IMR-90 (cell line): Measurements from ENCODE around the gene MUC21. TPM values are rescaled to one million over a fixed set of nuclear protein-coding genes. Genes with fewer than 3 reads are reported as not detected.
A peak's percentile ranks its signal among the peaks of the same experiment; 100 is the strongest.

Source experiments
- ATAC-seq: fragments of 200-7000 bp; cut with Tn5 transposase; 2 replicates; pipeline ENCODE4 v1.9.1; 2020; ENCODE audit warnings: low read depth, mild to moderate bottlenecking, moderate library complexity
- BruUV-seq: library from RNA; stranded (reverse); fragments of 400-500 nt; replicated peaks from 2 replicates; lab custom pipeline; 2021; lab: Mats Ljungman, UMichigan
- CTCF ChIA-PET: fragments of 300-600 bp; formaldehyde crosslinking; extraction: SDS; loops from one replicate; lab custom pipeline; 2021; ENCODE audit warnings: antibody characterized with exemption; lab: Yijun Ruan, JAX
- POLR2A ChIA-PET: fragments of 300-600 bp; sonication (Branson Sonifier 250); formaldehyde crosslinking; loops from one replicate; lab custom pipeline; 2022; ENCODE audit warnings: antibody characterized with exemption; ENCODE audit not compliant: unreplicated experiment; lab: Charles Lee
- DNase-seq: peaks from one replicate; pipeline ENCODE4 v3.0.0; 2013
- H2AFZ ChIP-seq: replicated peaks from 2 replicates; pipeline ENCODE3; 2013; ENCODE audit warnings: low read length, mild to moderate bottlenecking; ENCODE audit not compliant: poor library complexity
- H2AK5ac ChIP-seq: 2 replicates; pipeline ENCODE4 v1.6.1; 2013; ENCODE audit warnings: low read depth, low read length, inconsistent platforms
- H2AK9ac ChIP-seq: replicated peaks from 2 replicates; pipeline ENCODE3; 2013; ENCODE audit warnings: mild to moderate bottlenecking, low read depth, low read length, moderate library complexity; ENCODE audit not compliant: poor library complexity
- H2BK120ac ChIP-seq: 2 replicates; pipeline ENCODE4 v1.6.1; 2013; ENCODE audit warnings: low read depth, low read length, inconsistent platforms
- H2BK15ac ChIP-seq: 3 replicates; pipeline ENCODE4 v1.6.1; 2013; ENCODE audit warnings: low read depth, low read length, inconsistent platforms
- H2BK20ac ChIP-seq: 2 replicates; pipeline ENCODE4 v1.6.1; 2013; ENCODE audit warnings: low read depth, mild to moderate bottlenecking, inconsistent platforms, low read length, moderate library complexity
- H2BK5ac ChIP-seq: 2 replicates; pipeline ENCODE4 v1.6.1; 2013; ENCODE audit warnings: mild to moderate bottlenecking, low read depth, low read length, inconsistent platforms; ENCODE audit not compliant: poor library complexity, severe bottlenecking
- H3K14ac ChIP-seq: replicated peaks from 2 replicates; pipeline ENCODE4 v1.6.1; 2013; ENCODE audit warnings: low read depth, low read length, inconsistent platforms
- H3K18ac ChIP-seq: 2 replicates; pipeline ENCODE4 v1.6.1; 2013; ENCODE audit warnings: low read depth, low read length, control low read depth
- H3K23ac ChIP-seq: 2 replicates; pipeline ENCODE4 v1.6.1; 2013; ENCODE audit warnings: low read depth, low read length, inconsistent platforms
- H3K27ac ChIP-seq: 2 replicates; pipeline ENCODE4 v1.5.1; 2013; ENCODE audit warnings: mild to moderate bottlenecking, control low read depth, low read length; ENCODE audit not compliant: insufficient read depth
- H3K27me3 ChIP-seq: 2 replicates; pipeline ENCODE4 v1.6.1; 2013; ENCODE audit warnings: low read length; ENCODE audit not compliant: control insufficient read depth, insufficient read depth
- H3K36me3 ChIP-seq: 2 replicates; pipeline ENCODE4 v1.6.1; 2013; ENCODE audit warnings: low read length, mixed read lengths; ENCODE audit not compliant: control insufficient read depth, insufficient read depth
- H3K4ac ChIP-seq: 2 replicates; pipeline ENCODE4 v1.6.1; 2013; ENCODE audit warnings: low read depth, low read length, inconsistent platforms
- H3K4me1 ChIP-seq: 2 replicates; pipeline ENCODE4 v1.6.1; 2013; ENCODE audit warnings: low read length, mixed read lengths; ENCODE audit not compliant: control insufficient read depth, insufficient read depth
- H3K4me2 ChIP-seq: 2 replicates; pipeline ENCODE4 v1.6.1; 2013; ENCODE audit warnings: low read depth, mild to moderate bottlenecking, control low read depth, low read length, moderate library complexity
- H3K4me3 ChIP-seq: 2 replicates; pipeline ENCODE4 v1.5.1; 2013; ENCODE audit warnings: low read depth, mild to moderate bottlenecking, control low read depth, low read length, moderate library complexity; ENCODE audit not compliant: insufficient read depth
- H3K56ac ChIP-seq: 2 replicates; pipeline ENCODE4 v1.6.1; 2013; ENCODE audit warnings: low read length, inconsistent platforms; ENCODE audit not compliant: insufficient read depth; ENCODE audit errors: extremely low read depth
- H3K79me1 ChIP-seq, 2 experiments: 2 replicates each; pipeline ENCODE4 v1.6.1; 2013; ENCODE audit warnings: low read length in 2 of 2, inconsistent platforms in 1 of 2, low read depth in 1 of 2
- H3K9ac ChIP-seq: 2 replicates; pipeline ENCODE4 v1.6.1; 2013; ENCODE audit warnings: low read depth, low read length, control low read depth
- H3K9me1 ChIP-seq: 2 replicates; pipeline ENCODE4 v1.6.1; 2013; ENCODE audit warnings: low read length, inconsistent platforms; ENCODE audit not compliant: insufficient read depth
- H3K9me3 ChIP-seq: 2 replicates; pipeline ENCODE4 v1.6.1; 2013; ENCODE audit warnings: low read length; ENCODE audit not compliant: control insufficient read depth, insufficient read depth
- H4K20me1 ChIP-seq: 2 replicates; pipeline ENCODE4 v1.6.1; 2013; ENCODE audit warnings: low read length, inconsistent platforms; ENCODE audit not compliant: insufficient read depth
- H4K5ac ChIP-seq: 2 replicates; pipeline ENCODE4 v1.6.1; 2013; ENCODE audit warnings: mild to moderate bottlenecking, low read depth, low read length, control low read depth
- H4K8ac ChIP-seq, 2 experiments: 2 replicates each; pipeline ENCODE4 v1.6.1; 2013; ENCODE audit warnings: low read depth in 2 of 2, low read length in 2 of 2, control low read depth in 1 of 2, inconsistent platforms in 1 of 2
- H4K91ac ChIP-seq: 2 replicates; pipeline ENCODE4 v1.6.1; 2013; ENCODE audit warnings: low read depth, low read length, inconsistent platforms; ENCODE audit not compliant: insufficient read depth
- BHLHE40 ChIP-seq: fragments of 150-350 bp; IDR thresholded peaks from 2 replicates; pipeline ENCODE4 v1.6.1; 2016; ENCODE audit warnings: mild to moderate bottlenecking, low read depth, low read length
- CEBPB ChIP-seq: IDR thresholded peaks from 2 replicates; pipeline ENCODE4 v1.6.1; 2012; ENCODE audit warnings: low read depth, low read length, improper control_type of control experiment
- FOS ChIP-seq: fragments of 150-350 bp; IDR thresholded peaks from 2 replicates; pipeline ENCODE4 v1.6.1; 2016; ENCODE audit warnings: low read depth, low read length
- MAFK ChIP-seq: IDR thresholded peaks from 2 replicates; pipeline ENCODE4 v1.6.1; 2012; ENCODE audit warnings: low read depth, low read length, improper control_type of control experiment
- MAZ ChIP-seq: IDR thresholded peaks from 2 replicates; pipeline ENCODE4 v1.6.1; 2012; ENCODE audit warnings: low read depth, mild to moderate bottlenecking, low read length, improper control_type of control experiment, moderate library complexity, borderline replicate concordance
- MXI1 ChIP-seq: IDR thresholded peaks from 2 replicates; pipeline ENCODE4 v1.6.1; 2012; ENCODE audit warnings: low read depth, mild to moderate bottlenecking, low read length, moderate library complexity, borderline replicate concordance
- POLR2A ChIP-seq: IDR thresholded peaks from 2 replicates; pipeline ENCODE4 v1.6.1; 2012; ENCODE audit warnings: mild to moderate bottlenecking, low read depth, low read length
- RAD21 ChIP-seq: IDR thresholded peaks from 2 replicates; pipeline ENCODE4 v1.6.1; 2012; ENCODE audit warnings: low read length, improper control_type of control experiment
- RCOR1 ChIP-seq: IDR thresholded peaks from 2 replicates; pipeline ENCODE4 v1.6.1; 2012; ENCODE audit warnings: mild to moderate bottlenecking, low read length, improper control_type of control experiment; ENCODE audit not compliant: insufficient replicate concordance
- RFX5 ChIP-seq: IDR thresholded peaks from 2 replicates; pipeline ENCODE4 v1.8.0; 2012; ENCODE audit warnings: low read depth, mild to moderate bottlenecking, low read length, moderate library complexity
- SMC3 ChIP-seq: fragments of 150-350 bp; IDR thresholded peaks from 2 replicates; pipeline ENCODE4 v1.6.1; 2016; ENCODE audit warnings: low read depth, mild to moderate bottlenecking, antibody characterized with exemption, low read length, moderate library complexity
- WGBS, 2 experiments: methylation state at CpG; one replicate each; pipeline versions ENCODE4 v1.1.5 to v1.1.7; 2013; ENCODE audit warnings: missing lambda C conversion rate in 2 of 2; ENCODE audit not compliant: insufficient read length in 1 of 2; ENCODE audit errors: extremely low coverage in 2 of 2; 5-methylcytosine and 5-hydroxymethylcytosine counted together
- dilution Hi-C: fragments of 300-500 bp; cut with HindIII; formaldehyde crosslinking; loops from one replicate; pipeline ENCODE4 v1.14.3; 2018; ENCODE audit warnings: low sequenced_read_pairs; ENCODE audit not compliant: unreplicated experiment
- in situ Hi-C: fragments of 300-500 bp; cut with MboI; formaldehyde crosslinking; loops from 3 replicates; pipeline ENCODE4 v1.14.3; 2019; ENCODE audit warnings: low sequenced_read_pairs, inconsistent platforms, mixed read lengths
- intact Hi-C: fragments of 100-400 bp; cut with micrococcal nuclease; formaldehyde crosslinking; loops from 2 replicates; pipeline ENCODE4 v1.10.0; 2022
- polyA plus RNA-seq, 3 experiments: library from polyadenylated mRNA; depleted of rRNA; stranded (reverse); fragments of >200 nt; gene quantifications; 2 replicates each; pipeline ENCODE4 v1.2.3, GENCODE V29; 2012; ENCODE audit warnings: low replicate concordance in 1 of 3
- total RNA-seq: library from RNA; depleted of rRNA; stranded (reverse); fragments of >200 nt; gene quantifications from 2 replicates; pipeline ENCODE4 v1.2.3, GENCODE V29; 2012
- TF ChIP-seq, protein P1 (sequence below): conservative IDR thresholded peaks from 2 replicates; pipeline ENCODE4 v1.5.1; 2012; ENCODE audit warnings: mild to moderate bottlenecking, low read depth, low read length, improper control_type of control experiment
- TF ChIP-seq, protein P2 (sequence below): fragments of 150-350 bp; IDR thresholded peaks from 2 replicates; pipeline ENCODE4 v1.6.1; 2017; ENCODE audit warnings: mild to moderate bottlenecking, antibody characterized with exemption, low read length, low read depth

The MUC21 gene
- total and polyA plus RNA-seq, 2 of the 4 experiments (the other 2 are of a cell fraction), result not detected

DNA sequence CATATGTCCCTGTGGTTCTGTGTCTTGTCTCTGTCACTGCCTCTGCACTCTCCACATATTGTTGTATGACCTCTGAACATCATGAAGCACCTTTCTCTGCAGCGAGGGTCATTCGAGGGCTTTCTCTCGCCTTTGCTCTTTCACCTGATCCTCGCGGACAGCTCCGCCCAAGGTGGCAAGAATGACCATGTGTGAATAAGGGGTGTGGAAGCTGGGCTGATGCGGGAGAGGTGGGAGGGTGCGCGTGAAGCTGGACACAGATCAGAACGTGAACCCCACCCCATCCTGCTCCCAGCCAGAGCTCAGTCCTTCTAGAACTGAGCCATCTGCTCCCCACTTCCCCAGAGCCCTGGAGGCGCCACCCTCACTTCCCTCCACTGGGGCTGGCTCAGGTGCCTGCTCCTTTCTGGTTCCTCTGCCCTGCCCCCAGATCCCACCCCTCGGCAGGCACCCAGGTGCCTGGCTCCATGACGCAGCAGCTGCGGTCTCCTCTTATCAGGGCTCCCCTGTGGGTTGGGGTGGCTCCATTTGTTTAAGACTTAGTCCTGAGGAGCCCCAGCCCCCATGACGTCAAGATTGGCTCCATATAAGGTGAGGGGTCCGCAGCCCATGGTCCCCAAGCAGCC is 43.0 kb upstream of the MUC21 start, which contains the start of gene MUCL3:
Gene MUCL3 (plus strand): TSS at position 613 of the 626 bp plus-strand sequence. CDS start 27 bp downstream, outside the sequence.
- ChIA-PET CTCF (interaction anchor here (0.7 kb wide), 1 partner anchor 130 kb away, joined by 3 read pairs; no protein-coding TSS in a partner anchor), POLR2A (no interaction called here)
- Histone ChIP-seq H2BK120ac (no peak within 1 kb of the TSS), H4K20me1 (no peaks in the 10 kb centered on the region), H2AFZ (no peak within 1 kb of the TSS), H3K9me1 (peaks cover 10% of the 10 kb centered on the region), H3K18ac (no peak within 1 kb of the TSS), H3K14ac (no peak within 1 kb of the TSS), H3K4ac (no peak within 1 kb of the TSS), H4K91ac (no peak within 1 kb of the TSS), H3K9ac (no peak within 1 kb of the TSS), H3K4me1 (peaks cover 1% of the 10 kb centered on the region; the same call in 1 of the 2 replicates), H3K36me3 (no peaks in the 10 kb centered on the region), H4K5ac (no peak within 1 kb of the TSS), H3K4me2 (no peak within 1 kb of the TSS), H2BK15ac (no peak within 1 kb of the TSS; the same call in 2 of the 3 replicates), H4K8ac (no peak within 1 kb of the TSS), H2AK9ac (no peak within 1 kb of the TSS), H2BK5ac (no peak within 1 kb of the TSS), H3K56ac (no peak within 1 kb of the TSS), H2BK20ac (no peak within 1 kb of the TSS), H3K9me3 (no peaks in the 10 kb centered on the region), H3K4me3 (no peak within 1 kb of the TSS), H3K27me3 (peaks cover 56% of the 10 kb centered on the region), H3K23ac (no peak within 1 kb of the TSS), H3K27ac (no peak within 1 kb of the TSS), H3K79me1 (no peaks in the 10 kb centered on the region), H2AK5ac (peak within 1 kb of the TSS; percentile 13; the same call in 1 of the 2 replicates)
- intact Hi-C loops, result no loop called here
- no TSS peak for BruUV-seq
- WGBS, 2 experiments, result 40% methylated on average over 1 of the region's 16 CpGs; no CpG with 5 or more reads in 1 of the 2 experiments
- no peak for ATAC-seq
- DNase-seq, result no peak
- TF ChIP-seq MAFK (no peak), RFX5 (no peak), FOS (no peak), SMC3 (no peak), RCOR1 (no peak), POLR2A (no peak), CEBPB (no peak), MXI1 (no peak), BHLHE40 (no peak), MAZ (no peak), RAD21 (no peak)
- TF ChIP-seq, protein P1, sequence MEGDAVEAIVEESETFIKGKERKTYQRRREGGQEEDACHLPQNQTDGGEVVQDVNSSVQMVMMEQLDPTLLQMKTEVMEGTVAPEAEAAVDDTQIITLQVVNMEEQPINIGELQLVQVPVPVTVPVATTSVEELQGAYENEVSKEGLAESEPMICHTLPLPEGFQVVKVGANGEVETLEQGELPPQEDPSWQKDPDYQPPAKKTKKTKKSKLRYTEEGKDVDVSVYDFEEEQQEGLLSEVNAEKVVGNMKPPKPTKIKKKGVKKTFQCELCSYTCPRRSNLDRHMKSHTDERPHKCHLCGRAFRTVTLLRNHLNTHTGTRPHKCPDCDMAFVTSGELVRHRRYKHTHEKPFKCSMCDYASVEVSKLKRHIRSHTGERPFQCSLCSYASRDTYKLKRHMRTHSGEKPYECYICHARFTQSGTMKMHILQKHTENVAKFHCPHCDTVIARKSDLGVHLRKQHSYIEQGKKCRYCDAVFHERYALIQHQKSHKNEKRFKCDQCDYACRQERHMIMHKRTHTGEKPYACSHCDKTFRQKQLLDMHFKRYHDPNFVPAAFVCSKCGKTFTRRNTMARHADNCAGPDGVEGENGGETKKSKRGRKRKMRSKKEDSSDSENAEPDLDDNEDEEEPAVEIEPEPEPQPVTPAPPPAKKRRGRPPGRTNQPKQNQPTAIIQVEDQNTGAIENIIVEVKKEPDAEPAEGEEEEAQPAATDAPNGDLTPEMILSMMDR, result no peak
- TF ChIP-seq, protein P2, sequence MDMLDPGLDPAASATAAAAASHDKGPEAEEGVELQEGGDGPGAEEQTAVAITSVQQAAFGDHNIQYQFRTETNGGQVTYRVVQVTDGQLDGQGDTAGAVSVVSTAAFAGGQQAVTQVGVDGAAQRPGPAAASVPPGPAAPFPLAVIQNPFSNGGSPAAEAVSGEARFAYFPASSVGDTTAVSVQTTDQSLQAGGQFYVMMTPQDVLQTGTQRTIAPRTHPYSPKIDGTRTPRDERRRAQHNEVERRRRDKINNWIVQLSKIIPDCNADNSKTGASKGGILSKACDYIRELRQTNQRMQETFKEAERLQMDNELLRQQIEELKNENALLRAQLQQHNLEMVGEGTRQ, result no peak
- in situ Hi-C loops, result no loop called here
- dilution Hi-C loops, result no loop called here
